Measurements from ENCODE around the gene CSF1R.

Gene CSF1R

DNA sequence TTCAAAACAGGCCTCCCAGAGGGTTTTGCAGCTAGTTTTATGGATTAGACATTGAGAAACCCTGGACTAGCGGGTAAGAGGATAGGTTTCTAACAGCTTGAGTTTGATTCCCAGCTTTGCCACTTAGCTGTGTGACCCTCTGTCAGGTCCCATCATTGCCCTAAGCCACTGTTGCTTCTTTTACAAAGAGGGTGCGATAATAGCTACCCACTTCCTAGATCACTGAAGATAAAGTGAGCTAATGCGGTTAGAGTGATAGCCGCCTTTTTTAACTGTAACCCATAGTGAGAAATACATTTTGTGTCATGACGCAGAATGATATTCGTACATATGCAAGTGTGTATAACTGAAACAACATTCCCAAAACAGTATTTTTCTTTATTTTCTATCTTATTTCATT lies 40.3 kb downstream of the CSF1R start:
- peaks cover 5% of the 10 kb centered on the region; the same call in 1 of the 2 replicates for H4K20me1 ChIP-seq (ENCODE audit: insufficient read depth, low read length)
- no peak overlapping the region for H3K9ac ChIP-seq (ENCODE audit: low read depth, low read length)
- H3K4me3 ChIP-seq (ENCODE audit: low read depth in 1 of 2, low read length in 2 of 2), result no peak overlapping the region
- H3K36me3 ChIP-seq (ENCODE audit: insufficient read depth, low read length), result peaks cover 94% of the 10 kb centered on the region
- no peaks in the 10 kb centered on the region for H3K4me1 ChIP-seq (ENCODE audit: insufficient read depth, low read length)
- no peak for DNase-seq
- no peaks in the 10 kb centered on the region for H3K27me3 ChIP-seq (ENCODE audit: insufficient read depth, low read length, poor library complexity)
- no peak overlapping the region for H2AFZ ChIP-seq (ENCODE audit: low read depth, low read length)
- 0 out of 3 replicates have a peak, but pooled peaks have one; percentile 17 for ATAC-seq (ENCODE audit: insufficient read depth, low read depth)
- no peaks in the 10 kb centered on the region for H3K9me3 ChIP-seq (ENCODE audit: insufficient read depth, low read length, severe bottlenecking)
- no peak for TF ChIP-seq EZH2 (IDR thresholded peaks at IDR 0.05; ENCODE audit: borderline replicate concordance, low read depth, low read length, severe bottlenecking)
- TF ChIP-seq, protein P1, sequence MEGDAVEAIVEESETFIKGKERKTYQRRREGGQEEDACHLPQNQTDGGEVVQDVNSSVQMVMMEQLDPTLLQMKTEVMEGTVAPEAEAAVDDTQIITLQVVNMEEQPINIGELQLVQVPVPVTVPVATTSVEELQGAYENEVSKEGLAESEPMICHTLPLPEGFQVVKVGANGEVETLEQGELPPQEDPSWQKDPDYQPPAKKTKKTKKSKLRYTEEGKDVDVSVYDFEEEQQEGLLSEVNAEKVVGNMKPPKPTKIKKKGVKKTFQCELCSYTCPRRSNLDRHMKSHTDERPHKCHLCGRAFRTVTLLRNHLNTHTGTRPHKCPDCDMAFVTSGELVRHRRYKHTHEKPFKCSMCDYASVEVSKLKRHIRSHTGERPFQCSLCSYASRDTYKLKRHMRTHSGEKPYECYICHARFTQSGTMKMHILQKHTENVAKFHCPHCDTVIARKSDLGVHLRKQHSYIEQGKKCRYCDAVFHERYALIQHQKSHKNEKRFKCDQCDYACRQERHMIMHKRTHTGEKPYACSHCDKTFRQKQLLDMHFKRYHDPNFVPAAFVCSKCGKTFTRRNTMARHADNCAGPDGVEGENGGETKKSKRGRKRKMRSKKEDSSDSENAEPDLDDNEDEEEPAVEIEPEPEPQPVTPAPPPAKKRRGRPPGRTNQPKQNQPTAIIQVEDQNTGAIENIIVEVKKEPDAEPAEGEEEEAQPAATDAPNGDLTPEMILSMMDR (IDR thresholded peaks at IDR 0.05; ENCODE audit: borderline replicate concordance, extremely low read depth, low read length, poor library complexity, severe bottlenecking), result no peak
- H3K79me2 ChIP-seq (ENCODE audit: insufficient read depth, low read length), result no peaks in the 10 kb centered on the region
- H3K27ac ChIP-seq (ENCODE audit: low read length), result no peak overlapping the region
- no peak overlapping the region for H3K4me2 ChIP-seq (ENCODE audit: insufficient read depth, low read length)

GRCh38 chr5:150045549-150045948 lies 40.8 kb downstream of the CSF1R start:
- no peak overlapping the region for H3K27ac ChIP-seq (ENCODE audit: low read length)
- no peaks in the 10 kb centered on the region for H3K9me3 ChIP-seq (ENCODE audit: insufficient read depth, low read length, severe bottlenecking)
- H3K79me2 ChIP-seq (ENCODE audit: insufficient read depth, low read length), result no peaks in the 10 kb centered on the region
- H2AFZ ChIP-seq (ENCODE audit: low read depth, low read length), result no peak overlapping the region
- ATAC-seq (ENCODE audit: insufficient read depth, low read depth) (no peak), DNase-seq (no peak)
- no peak for TF ChIP-seq EZH2 (IDR thresholded peaks at IDR 0.05; ENCODE audit: borderline replicate concordance, low read depth, low read length, severe bottlenecking)
- TF ChIP-seq, protein P1 (IDR thresholded peaks at IDR 0.05; ENCODE audit: borderline replicate concordance, extremely low read depth, low read length, poor library complexity, severe bottlenecking), result peak; percentile 18
- no peaks in the 10 kb centered on the region for H3K4me1 ChIP-seq (ENCODE audit: insufficient read depth, low read length)
- H3K4me2 ChIP-seq (ENCODE audit: insufficient read depth, low read length), result no peak overlapping the region
- no peak overlapping the region for H3K4me3 ChIP-seq (ENCODE audit: low read depth in 1 of 2, low read length in 2 of 2)
- peaks cover 94% of the 10 kb centered on the region for H3K36me3 ChIP-seq (ENCODE audit: insufficient read depth, low read length)
- no peaks in the 10 kb centered on the region for H3K27me3 ChIP-seq (ENCODE audit: insufficient read depth, low read length, poor library complexity)
- H3K9ac ChIP-seq (ENCODE audit: low read depth, low read length), result no peak overlapping the region
- peaks cover 6% of the 10 kb centered on the region; the same call in 1 of the 2 replicates for H4K20me1 ChIP-seq (ENCODE audit: insufficient read depth, low read length)

DNA sequence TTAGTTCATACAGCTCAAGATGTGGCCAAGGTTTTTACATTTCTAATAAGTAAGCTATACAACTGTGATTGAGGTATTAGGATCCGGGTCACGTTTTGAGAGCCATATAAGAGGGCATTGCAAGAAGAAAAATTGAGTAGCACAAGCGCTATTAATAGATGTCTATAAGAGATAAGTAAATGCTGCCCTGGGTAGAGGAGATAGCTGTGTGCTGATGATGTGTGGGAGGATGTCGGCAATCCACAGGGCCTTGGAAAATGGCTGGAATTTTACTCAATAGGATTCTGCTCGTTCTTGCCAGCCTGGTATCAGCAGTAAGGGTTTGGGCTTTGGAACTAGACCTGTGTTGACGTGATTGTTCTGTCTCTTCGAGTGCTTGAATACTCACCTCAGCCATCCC lies 41.6 kb downstream of the CSF1R start:
- H3K36me3 ChIP-seq (ENCODE audit: insufficient read depth, low read length), result peaks cover 94% of the 10 kb centered on the region
- TF ChIP-seq EZH2 (IDR thresholded peaks at IDR 0.05; ENCODE audit: borderline replicate concordance, low read depth, low read length, severe bottlenecking), result no peak
- TF ChIP-seq, protein P1 (IDR thresholded peaks at IDR 0.05; ENCODE audit: borderline replicate concordance, extremely low read depth, low read length, poor library complexity, severe bottlenecking), result no peak
- H4K20me1 ChIP-seq (ENCODE audit: insufficient read depth, low read length), result peaks cover 9% of the 10 kb centered on the region; the same call in 1 of the 2 replicates
- H3K9me3 ChIP-seq (ENCODE audit: insufficient read depth, low read length, severe bottlenecking), result no peaks in the 10 kb centered on the region
- H3K4me3 ChIP-seq (ENCODE audit: low read depth in 1 of 2, low read length in 2 of 2), result no peak overlapping the region
- H3K4me2 ChIP-seq (ENCODE audit: insufficient read depth, low read length), result no peak overlapping the region
- H3K4me1 ChIP-seq (ENCODE audit: insufficient read depth, low read length), result no peaks in the 10 kb centered on the region
- no peak overlapping the region for H3K27ac ChIP-seq (ENCODE audit: low read length)
- DNase-seq (no peak), ATAC-seq (ENCODE audit: insufficient read depth, low read depth) (no peak)
- H3K9ac ChIP-seq (ENCODE audit: low read depth, low read length), result no peak overlapping the region
- H3K27me3 ChIP-seq (ENCODE audit: insufficient read depth, low read length, poor library complexity), result no peaks in the 10 kb centered on the region
- H3K79me2 ChIP-seq (ENCODE audit: insufficient read depth, low read length), result no peaks in the 10 kb centered on the region
- H2AFZ ChIP-seq (ENCODE audit: low read depth, low read length), result no peak overlapping the region

GRCh38 chr5:150044329-150044681 lies 42.0 kb downstream of the CSF1R start:
- H3K27me3 ChIP-seq (ENCODE audit: insufficient read depth, low read length, poor library complexity), result no peaks in the 10 kb centered on the region
- no peaks in the 10 kb centered on the region for H3K9me3 ChIP-seq (ENCODE audit: insufficient read depth, low read length, severe bottlenecking)
- TF ChIP-seq, protein P1 (IDR thresholded peaks at IDR 0.05; ENCODE audit: borderline replicate concordance, extremely low read depth, low read length, poor library complexity, severe bottlenecking), result no peak
- no peak for TF ChIP-seq EZH2 (IDR thresholded peaks at IDR 0.05; ENCODE audit: borderline replicate concordance, low read depth, low read length, severe bottlenecking)
- H2AFZ ChIP-seq (ENCODE audit: low read depth, low read length), result no peak overlapping the region
- H3K4me1 ChIP-seq (ENCODE audit: insufficient read depth, low read length), result no peaks in the 10 kb centered on the region
- DNase-seq, result no peak
- H3K4me3 ChIP-seq (ENCODE audit: low read depth in 1 of 2, low read length in 2 of 2), result no peak overlapping the region
- no peak overlapping the region for H3K9ac ChIP-seq (ENCODE audit: low read depth, low read length)
- peaks cover 91% of the 10 kb centered on the region for H3K36me3 ChIP-seq (ENCODE audit: insufficient read depth, low read length)
- no peak overlapping the region for H3K27ac ChIP-seq (ENCODE audit: low read length)
- peaks cover 9% of the 10 kb centered on the region; the same call in 1 of the 2 replicates for H4K20me1 ChIP-seq (ENCODE audit: insufficient read depth, low read length)
- no peak for ATAC-seq (ENCODE audit: insufficient read depth, low read depth)
- no peak overlapping the region for H3K4me2 ChIP-seq (ENCODE audit: insufficient read depth, low read length)
- no peaks in the 10 kb centered on the region for H3K79me2 ChIP-seq (ENCODE audit: insufficient read depth, low read length)
